GM23338 (cell line): Measurements from ENCODE around the gene SEL1L2.

Source experiments
- CREB1 ChIP-seq: fragments of 250-450 bp; sonication (Bioruptor Pico); IDR thresholded peaks from 2 replicates; pipeline ENCODE4 v1.5.0; 2020; ENCODE audit warnings: low read depth, mild to moderate bottlenecking, moderate library complexity
- EZH2 ChIP-seq: fragments of 200-600 bp; sonication (generic); IDR thresholded peaks from one replicate; pipeline ENCODE4 v1.8.0; 2017; ENCODE audit warnings: antibody characterized with exemption, mild to moderate bottlenecking, low read depth; ENCODE audit not compliant: unreplicated experiment
- EZH2phosphoT487 ChIP-seq: fragments of 200-600 bp; sonication (generic); IDR thresholded peaks from one replicate; pipeline ENCODE4 v1.8.1; 2018; ENCODE audit warnings: antibody characterized with exemption; ENCODE audit not compliant: unreplicated experiment
- POLR2AphosphoS5 ChIP-seq: IDR thresholded peaks from 2 replicates; pipeline ENCODE4 v1.6.1; 2016; ENCODE audit warnings: antibody characterized with exemption, low read depth
- STAT1 ChIP-seq: IDR thresholded peaks from one replicate; pipeline ENCODE4 v1.6.1; 2016; ENCODE audit warnings: antibody characterized with exemption; ENCODE audit not compliant: unreplicated experiment
- ZNF331 ChIP-seq: fragments of 250-450 bp; sonication (Bioruptor Pico); IDR thresholded peaks from 2 replicates; pipeline ENCODE4 v1.5.0; 2020; ENCODE audit warnings: low read depth, mild to moderate bottlenecking, moderate library complexity
- TF ChIP-seq, protein P1 (sequence below), 2 experiments: fragments of 200-600 bp in 1 of 2; sonication (generic) in 1 of 2; conservative IDR thresholded peaks; 2 replicates each; pipeline versions ENCODE4 v1.5.1 to v1.6.1; 2016 to 2017; ENCODE audit warnings: antibody characterized with exemption in 2 of 2, low read depth in 2 of 2, mild to moderate bottlenecking in 2 of 2, moderate library complexity in 1 of 2
- TF ChIP-seq, protein P2 (sequence below): IDR thresholded peaks from one replicate; pipeline ENCODE4 v1.6.1; 2018; ENCODE audit warnings: antibody characterized with exemption; ENCODE audit not compliant: unreplicated experiment

DNA sequence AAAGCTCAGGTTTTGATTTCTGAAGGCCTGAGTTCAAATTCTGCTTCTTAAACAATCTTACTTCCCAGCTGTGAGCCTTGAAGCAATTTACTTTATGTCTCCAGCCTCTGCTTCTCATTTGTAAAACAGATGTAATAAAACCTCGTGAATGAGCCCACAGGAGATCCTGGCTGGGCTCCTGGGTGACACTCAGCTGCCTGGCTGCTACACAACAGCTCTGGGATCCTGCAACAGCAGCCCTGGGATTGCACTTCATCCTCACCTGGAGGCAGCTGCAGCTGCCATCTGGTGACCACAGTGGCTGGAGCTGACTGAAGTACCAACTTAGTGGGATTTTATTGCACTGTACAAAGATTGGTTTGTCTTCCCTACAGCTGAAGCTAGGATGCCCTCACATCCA lies 107.0 kb downstream of the SEL1L2 start:
- TF ChIP-seq EZH2 (no peak), EZH2phosphoT487 (no peak), POLR2AphosphoS5 (no peak), ZNF331 (CRISPR knock-in tag) (no peak), CREB1 (CRISPR knock-in tag) (no peak), STAT1 (no peak)
- TF ChIP-seq, protein P1, sequence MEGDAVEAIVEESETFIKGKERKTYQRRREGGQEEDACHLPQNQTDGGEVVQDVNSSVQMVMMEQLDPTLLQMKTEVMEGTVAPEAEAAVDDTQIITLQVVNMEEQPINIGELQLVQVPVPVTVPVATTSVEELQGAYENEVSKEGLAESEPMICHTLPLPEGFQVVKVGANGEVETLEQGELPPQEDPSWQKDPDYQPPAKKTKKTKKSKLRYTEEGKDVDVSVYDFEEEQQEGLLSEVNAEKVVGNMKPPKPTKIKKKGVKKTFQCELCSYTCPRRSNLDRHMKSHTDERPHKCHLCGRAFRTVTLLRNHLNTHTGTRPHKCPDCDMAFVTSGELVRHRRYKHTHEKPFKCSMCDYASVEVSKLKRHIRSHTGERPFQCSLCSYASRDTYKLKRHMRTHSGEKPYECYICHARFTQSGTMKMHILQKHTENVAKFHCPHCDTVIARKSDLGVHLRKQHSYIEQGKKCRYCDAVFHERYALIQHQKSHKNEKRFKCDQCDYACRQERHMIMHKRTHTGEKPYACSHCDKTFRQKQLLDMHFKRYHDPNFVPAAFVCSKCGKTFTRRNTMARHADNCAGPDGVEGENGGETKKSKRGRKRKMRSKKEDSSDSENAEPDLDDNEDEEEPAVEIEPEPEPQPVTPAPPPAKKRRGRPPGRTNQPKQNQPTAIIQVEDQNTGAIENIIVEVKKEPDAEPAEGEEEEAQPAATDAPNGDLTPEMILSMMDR (conservative IDR thresholded peaks at IDR 0.05; ENCODE audit: low read depth in 2 of 2), result peak in 1 of 2 experiments; percentile 21; a peak in 1 of 4 replicates
- TF ChIP-seq, protein P2, sequence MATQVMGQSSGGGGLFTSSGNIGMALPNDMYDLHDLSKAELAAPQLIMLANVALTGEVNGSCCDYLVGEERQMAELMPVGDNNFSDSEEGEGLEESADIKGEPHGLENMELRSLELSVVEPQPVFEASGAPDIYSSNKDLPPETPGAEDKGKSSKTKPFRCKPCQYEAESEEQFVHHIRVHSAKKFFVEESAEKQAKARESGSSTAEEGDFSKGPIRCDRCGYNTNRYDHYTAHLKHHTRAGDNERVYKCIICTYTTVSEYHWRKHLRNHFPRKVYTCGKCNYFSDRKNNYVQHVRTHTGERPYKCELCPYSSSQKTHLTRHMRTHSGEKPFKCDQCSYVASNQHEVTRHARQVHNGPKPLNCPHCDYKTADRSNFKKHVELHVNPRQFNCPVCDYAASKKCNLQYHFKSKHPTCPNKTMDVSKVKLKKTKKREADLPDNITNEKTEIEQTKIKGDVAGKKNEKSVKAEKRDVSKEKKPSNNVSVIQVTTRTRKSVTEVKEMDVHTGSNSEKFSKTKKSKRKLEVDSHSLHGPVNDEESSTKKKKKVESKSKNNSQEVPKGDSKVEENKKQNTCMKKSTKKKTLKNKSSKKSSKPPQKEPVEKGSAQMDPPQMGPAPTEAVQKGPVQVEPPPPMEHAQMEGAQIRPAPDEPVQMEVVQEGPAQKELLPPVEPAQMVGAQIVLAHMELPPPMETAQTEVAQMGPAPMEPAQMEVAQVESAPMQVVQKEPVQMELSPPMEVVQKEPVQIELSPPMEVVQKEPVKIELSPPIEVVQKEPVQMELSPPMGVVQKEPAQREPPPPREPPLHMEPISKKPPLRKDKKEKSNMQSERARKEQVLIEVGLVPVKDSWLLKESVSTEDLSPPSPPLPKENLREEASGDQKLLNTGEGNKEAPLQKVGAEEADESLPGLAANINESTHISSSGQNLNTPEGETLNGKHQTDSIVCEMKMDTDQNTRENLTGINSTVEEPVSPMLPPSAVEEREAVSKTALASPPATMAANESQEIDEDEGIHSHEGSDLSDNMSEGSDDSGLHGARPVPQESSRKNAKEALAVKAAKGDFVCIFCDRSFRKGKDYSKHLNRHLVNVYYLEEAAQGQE, result no peak
